GM12864 (cell line): ENCODE measurements around the gene GPR27.

Experiments
- DNase-seq: peaks from one replicate; pipeline ENCODE4 v3.0.0-alpha.2; 2011; ENCODE audit warnings: low read depth
- H3K4me3 ChIP-seq: 2 replicates; pipeline ENCODE4 v1.5.1; 2011; ENCODE audit warnings: mild to moderate bottlenecking, low read depth, low read length, control low read depth
- TF ChIP-seq, protein P1 (sequence below): IDR thresholded peaks from 2 replicates; pipeline ENCODE4 v1.5.1; 2011; ENCODE audit warnings: low read depth, mild to moderate bottlenecking, moderate library complexity, low read length, control low read depth, inconsistent platforms; ENCODE audit errors: missing control alignments

GPR27 gene

DNA sequence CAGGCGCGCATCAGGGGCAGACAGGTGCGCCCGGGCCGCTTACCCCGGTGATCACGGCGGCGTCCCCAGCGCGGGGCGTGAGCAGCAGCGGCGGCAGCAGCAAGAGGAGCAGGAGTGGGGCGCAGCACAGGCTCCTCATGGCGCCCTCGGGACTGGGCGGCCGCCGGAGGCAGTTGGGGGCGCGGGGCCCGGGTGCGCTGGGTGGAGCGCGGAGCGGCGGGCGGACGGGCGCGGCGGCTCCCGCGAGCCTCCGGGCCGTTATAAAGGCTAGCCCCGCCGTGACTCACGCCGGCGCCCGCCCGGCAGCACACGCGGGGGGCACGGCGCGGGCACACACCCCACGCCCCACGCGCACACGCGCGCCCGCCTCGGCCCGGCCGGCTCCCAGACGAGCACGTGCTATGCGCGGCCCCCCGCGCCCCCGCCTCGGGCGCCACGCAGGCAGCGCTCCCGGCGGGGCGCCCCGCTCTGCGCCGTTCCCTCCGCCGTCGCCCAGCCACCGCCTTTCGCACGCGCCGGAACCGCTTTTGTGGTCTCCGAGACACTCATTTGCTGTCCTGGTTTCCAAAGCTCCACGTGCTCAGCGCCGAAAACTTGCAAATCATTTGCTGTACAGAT, 31.4 kb downstream of the GPR27 start, which contains the start of gene PROK2:
Gene PROK2 (minus strand): TSS at position 235 of the 618 bp plus-strand sequence. CDS start 96 bp downstream, at position 139.
- no peak within 1 kb of the TSS for H3K4me3 ChIP-seq
- DNase-seq = no peak
- TF ChIP-seq, protein P1, sequence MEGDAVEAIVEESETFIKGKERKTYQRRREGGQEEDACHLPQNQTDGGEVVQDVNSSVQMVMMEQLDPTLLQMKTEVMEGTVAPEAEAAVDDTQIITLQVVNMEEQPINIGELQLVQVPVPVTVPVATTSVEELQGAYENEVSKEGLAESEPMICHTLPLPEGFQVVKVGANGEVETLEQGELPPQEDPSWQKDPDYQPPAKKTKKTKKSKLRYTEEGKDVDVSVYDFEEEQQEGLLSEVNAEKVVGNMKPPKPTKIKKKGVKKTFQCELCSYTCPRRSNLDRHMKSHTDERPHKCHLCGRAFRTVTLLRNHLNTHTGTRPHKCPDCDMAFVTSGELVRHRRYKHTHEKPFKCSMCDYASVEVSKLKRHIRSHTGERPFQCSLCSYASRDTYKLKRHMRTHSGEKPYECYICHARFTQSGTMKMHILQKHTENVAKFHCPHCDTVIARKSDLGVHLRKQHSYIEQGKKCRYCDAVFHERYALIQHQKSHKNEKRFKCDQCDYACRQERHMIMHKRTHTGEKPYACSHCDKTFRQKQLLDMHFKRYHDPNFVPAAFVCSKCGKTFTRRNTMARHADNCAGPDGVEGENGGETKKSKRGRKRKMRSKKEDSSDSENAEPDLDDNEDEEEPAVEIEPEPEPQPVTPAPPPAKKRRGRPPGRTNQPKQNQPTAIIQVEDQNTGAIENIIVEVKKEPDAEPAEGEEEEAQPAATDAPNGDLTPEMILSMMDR = no peak

- no peak overlapping the region for H3K4me3 ChIP-seq
- no peak for DNase-seq
- TF ChIP-seq, protein P1 = no peak
Observed at GRCh38 chr3:71785532-71786216, 32.0 kb downstream of the GPR27 start.

- no peak for DNase-seq
- TF ChIP-seq, protein P1 = no peak
- no peak overlapping the region for H3K4me3 ChIP-seq
Observed at GRCh38 chr3:71786217-71786549, 32.5 kb downstream of the GPR27 start.

DNA sequence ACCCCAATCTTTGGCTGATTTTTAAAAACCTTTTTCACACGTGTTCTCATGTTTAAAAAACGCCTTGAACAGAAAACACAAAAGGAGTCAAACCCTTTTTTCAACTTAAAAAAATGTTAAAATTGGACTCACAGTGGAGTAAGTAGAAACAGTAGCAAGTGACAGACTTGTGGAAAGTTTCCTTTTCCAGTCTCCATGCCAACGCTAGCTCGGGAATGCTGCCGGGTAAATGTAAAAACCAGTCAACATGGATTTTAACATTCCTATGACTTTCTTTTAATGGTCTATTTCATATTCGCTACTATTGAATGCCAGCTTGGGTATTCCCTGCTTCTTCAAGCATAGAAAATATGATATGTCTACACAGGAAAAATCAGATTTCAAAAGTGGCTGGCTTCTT, 32.9 kb downstream of the GPR27 start:
- TF ChIP-seq, protein P1 = no peak
- DNase-seq = no peak
- H3K4me3 ChIP-seq = no peak overlapping the region

DNA sequence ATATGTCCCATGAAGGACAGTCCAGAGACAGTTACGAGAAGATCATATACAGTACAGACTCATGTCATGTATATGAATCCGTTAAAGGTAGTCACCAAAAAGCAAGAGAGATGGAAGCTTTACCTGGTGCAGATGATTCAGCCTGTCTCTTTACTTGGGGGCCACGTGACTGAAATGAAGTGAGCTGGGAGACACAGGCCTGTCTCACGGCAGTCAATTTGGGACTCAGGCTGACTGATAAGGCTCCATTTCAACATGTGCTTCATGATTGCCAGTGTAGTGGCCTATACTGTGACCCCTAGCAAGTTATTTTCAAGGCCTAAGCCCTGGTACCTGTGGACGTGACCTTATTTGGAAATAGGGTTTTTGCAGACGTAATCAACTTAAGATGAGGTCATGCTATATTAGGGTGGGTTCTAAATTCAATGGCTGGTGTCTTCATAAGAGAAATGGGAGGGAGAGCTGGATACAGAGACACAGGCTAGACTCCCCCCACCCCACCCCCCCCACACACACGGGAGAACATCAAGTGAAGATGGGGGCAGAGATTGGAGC, 34.3 kb downstream of the GPR27 start:
- H3K4me3 ChIP-seq = no peak overlapping the region
- no peak for DNase-seq
- TF ChIP-seq, protein P1 = no peak

GRCh38 chr3:71789922-71790321, 36.3 kb downstream of the GPR27 start:
- no peak overlapping the region for H3K4me3 ChIP-seq
- no peak for DNase-seq
- TF ChIP-seq, protein P1 = no peak
